Measurements from ENCODE around the gene CLECL1.
A peak's percentile ranks its signal among the peaks of the same experiment; 100 is the strongest.

The CLECL1 gene

GRCh38 chr12:9752145-9752933 lies 19.4 kb upstream of the CLECL1 start:
- no peak overlapping the region for H3K27ac ChIP-seq (ENCODE audit: low read length)
- H4K20me1 ChIP-seq (ENCODE audit: insufficient read depth, low read length), result no peaks in the 10 kb centered on the region
- H2AFZ ChIP-seq (ENCODE audit: low read depth, low read length), result no peak overlapping the region
- no peaks in the 10 kb centered on the region for H3K36me3 ChIP-seq (replicated peaks; ENCODE audit: low read depth, low read length)
- peaks cover 12% of the 10 kb centered on the region for H3K4me1 ChIP-seq (ENCODE audit: low read length)
- no peaks in the 10 kb centered on the region for H3K9me3 ChIP-seq (ENCODE audit: insufficient read depth, low read length)
- H3K27me3 ChIP-seq (ENCODE audit: low read depth, low read length), result no peaks in the 10 kb centered on the region
- no peak overlapping the region for H3K4me3 ChIP-seq (ENCODE audit: low read length)
- TF ChIP-seq EZH2phosphoT487 (IDR thresholded peaks at IDR 0.05; ENCODE audit: low read depth), result no peak
- TF ChIP-seq CTCF (IDR thresholded peaks at IDR 0.05; ENCODE audit: low read depth, low read length), result no peak
- H3K79me2 ChIP-seq (ENCODE audit: low read length), result no peaks in the 10 kb centered on the region
- H3K9ac ChIP-seq (ENCODE audit: low read length), result no peak overlapping the region
- H3K4me2 ChIP-seq (ENCODE audit: low read length), result no peak overlapping the region

- peak overlapping the region; percentile 30 for H3K4me3 ChIP-seq (ENCODE audit: low read length)
These were observed 18.6 kb upstream of the CLECL1 start for GRCh38 chr12:9751204-9752144.

GRCh38 chr12:9750276-9751203 lies 17.6 kb upstream of the CLECL1 start:
- Histone ChIP-seq H2AFZ (ENCODE audit: low read depth, low read length) (peak overlapping the region; percentile 43; the same call in 1 of the 2 replicates), H4K20me1 (ENCODE audit: insufficient read depth, low read length) (no peaks in the 10 kb centered on the region), H3K36me3 (replicated peaks; ENCODE audit: low read depth, low read length) (no peaks in the 10 kb centered on the region), H3K9me3 (ENCODE audit: insufficient read depth, low read length) (no peaks in the 10 kb centered on the region), H3K27me3 (ENCODE audit: low read depth, low read length) (no peaks in the 10 kb centered on the region), H3K27ac (ENCODE audit: low read length) (no peak overlapping the region), H3K79me2 (ENCODE audit: low read length) (no peaks in the 10 kb centered on the region), H3K9ac (ENCODE audit: low read length) (peak overlapping the region; percentile 49), H3K4me1 (ENCODE audit: low read length) (peaks cover 10% of the 10 kb centered on the region), H3K4me2 (ENCODE audit: low read length) (peak overlapping the region; percentile 80), H3K4me3 (ENCODE audit: low read length) (peak overlapping the region; percentile 73)
- TF ChIP-seq EZH2phosphoT487 (IDR thresholded peaks at IDR 0.05; ENCODE audit: low read depth) (no peak), CTCF (IDR thresholded peaks at IDR 0.05; ENCODE audit: low read depth, low read length) (peak; percentile 78)

More at GRCh38 chr12:9751204-9752144, 18.6 kb upstream of the CLECL1 start:
- Histone ChIP-seq H3K4me2 (ENCODE audit: low read length) (peak overlapping the region; percentile 80), H3K27me3 (ENCODE audit: low read depth, low read length) (no peaks in the 10 kb centered on the region), H3K9ac (ENCODE audit: low read length) (peak overlapping the region; percentile 23; the same call in 1 of the 2 replicates), H3K79me2 (ENCODE audit: low read length) (no peaks in the 10 kb centered on the region), H3K36me3 (replicated peaks; ENCODE audit: low read depth, low read length) (no peaks in the 10 kb centered on the region), H2AFZ (ENCODE audit: low read depth, low read length) (no peak overlapping the region), H3K27ac (ENCODE audit: low read length) (no peak overlapping the region), H3K9me3 (ENCODE audit: insufficient read depth, low read length) (no peaks in the 10 kb centered on the region), H4K20me1 (ENCODE audit: insufficient read depth, low read length) (no peaks in the 10 kb centered on the region), H3K4me1 (ENCODE audit: low read length) (peaks cover 12% of the 10 kb centered on the region)
- TF ChIP-seq EZH2phosphoT487 (IDR thresholded peaks at IDR 0.05; ENCODE audit: low read depth), result no peak
- TF ChIP-seq CTCF (IDR thresholded peaks at IDR 0.05; ENCODE audit: low read depth, low read length), result peak; percentile 61

Data from OCI-LY3 (cell line).